HEK293 (cell line): Measurements from ENCODE around the gene CDCA5.

Experiments
- CTCF ChIA-PET: fragments of 350-600 bp; formaldehyde crosslinking; extraction: SDS; loops from one replicate; lab custom pipeline; 2021; ENCODE audit warnings: antibody characterized with exemption; lab: Yijun Ruan, JAX
- POLR2A ChIA-PET: fragments of 300-600 bp; formaldehyde crosslinking; extraction: SDS; loops from one replicate; lab custom pipeline; 2020; ENCODE audit warnings: antibody characterized with exemption, inconsistent platforms; lab: Yijun Ruan, JAX
- H3K27ac ChIP-seq: fragments of 200-500 bp; sonication (Bioruptor generic); 2 replicates; pipeline ENCODE4 v1.5.1; 2014; ENCODE audit warnings: low read depth, low read length, control low read depth, inconsistent platforms; ENCODE audit errors: extremely low read depth
- H3K36me3 ChIP-seq, 2 experiments: fragments of 200-500 bp in 1 of 2; sonication (Bioruptor generic) in 1 of 2; 1 replicate in 1 of 2; 2 replicates in 1 of 2; pipeline ENCODE4 v1.5.1; 2014 to 2017; ENCODE audit warnings: inconsistent platforms in 2 of 2, low read length in 2 of 2; ENCODE audit not compliant: control insufficient read depth in 2 of 2, insufficient read depth in 1 of 2
- H3K4me1 ChIP-seq: fragments of 200-500 bp; sonication (Bioruptor generic); 2 replicates; pipeline ENCODE4 v1.5.1; 2014; ENCODE audit warnings: mild to moderate bottlenecking, low read length, inconsistent platforms; ENCODE audit not compliant: control insufficient read depth, insufficient read depth
- H3K4me3 ChIP-seq: 2 replicates; pipeline ENCODE4 v1.5.1; 2011; ENCODE audit warnings: low read depth, mild to moderate bottlenecking, control low read depth, low read length, moderate library complexity
- H3K9me3 ChIP-seq: fragments of 200-500 bp; sonication (Bioruptor generic); 2 replicates; pipeline ENCODE4 v1.5.1; 2014; ENCODE audit warnings: low read depth, low read length, inconsistent platforms; ENCODE audit not compliant: control insufficient read depth, insufficient read depth
- ATF2 ChIP-seq: fragments of 450-650 bp; formaldehyde crosslinking; IDR thresholded peaks from 2 replicates; pipeline ENCODE4 v1.5.1; 2016; ENCODE audit warnings: missing biosample characterization, missing genetic modification characterization, low read depth
- BCL6B ChIP-seq: fragments of 450-650 bp; formaldehyde crosslinking; IDR thresholded peaks from 2 replicates; pipeline ENCODE4 v1.5.1; 2017; ENCODE audit warnings: missing biosample characterization, missing genetic modification characterization
- FEZF1 ChIP-seq: fragments of 450-650 bp; formaldehyde crosslinking; IDR thresholded peaks from 2 replicates; pipeline ENCODE4 v1.5.1; 2016; ENCODE audit warnings: missing biosample characterization, missing genetic modification characterization
- GLIS1 ChIP-seq: fragments of 450-650 bp; formaldehyde crosslinking; IDR thresholded peaks from 2 replicates; pipeline ENCODE4 v1.5.1; 2016; ENCODE audit warnings: missing biosample characterization, missing genetic modification characterization
- PBX3 ChIP-seq: sonication (generic); formaldehyde crosslinking; IDR thresholded peaks from 2 replicates; pipeline ENCODE4 v1.8.1; 2022; ENCODE audit warnings: mild to moderate bottlenecking, moderate library complexity, missing genetic modification reagents
- WT1 ChIP-seq: fragments of 450-650 bp; formaldehyde crosslinking; IDR thresholded peaks from 2 replicates; pipeline ENCODE4 v1.5.1; 2016; ENCODE audit warnings: missing biosample characterization, missing genetic modification characterization
- ZBTB10 ChIP-seq: fragments of 450-650 bp; formaldehyde crosslinking; IDR thresholded peaks from 2 replicates; pipeline ENCODE4 v1.5.1; 2016; ENCODE audit warnings: missing biosample characterization, missing genetic modification characterization
- ZBTB21 ChIP-seq: fragments of 450-650 bp; formaldehyde crosslinking; IDR thresholded peaks from 2 replicates; pipeline ENCODE4 v1.5.1; 2017; ENCODE audit warnings: missing biosample characterization, missing genetic modification characterization
- ZBTB26 ChIP-seq: fragments of 450-650 bp; formaldehyde crosslinking; optimal IDR thresholded peaks from 2 replicates; pipeline ENCODE3; 2016; ENCODE audit warnings: missing biosample characterization, mild to moderate bottlenecking, missing genetic modification characterization
- ZBTB49 ChIP-seq: fragments of 450-650 bp; formaldehyde crosslinking; IDR thresholded peaks from 2 replicates; pipeline ENCODE4 v1.5.1; 2016; ENCODE audit warnings: missing biosample characterization, missing genetic modification characterization, low read depth
- ZEB2 ChIP-seq: fragments of 450-650 bp; formaldehyde crosslinking; IDR thresholded peaks from 2 replicates; pipeline ENCODE4 v1.5.1; 2016; ENCODE audit warnings: missing biosample characterization, missing genetic modification characterization
- ZIC2 ChIP-seq: fragments of 450-650 bp; formaldehyde crosslinking; IDR thresholded peaks from 2 replicates; pipeline ENCODE4 v1.5.1; 2016; ENCODE audit warnings: missing biosample characterization, missing genetic modification characterization
- ZNF248 ChIP-seq: fragments of 450-650 bp; formaldehyde crosslinking; IDR thresholded peaks from 2 replicates; pipeline ENCODE4 v1.5.1; 2017; ENCODE audit warnings: missing biosample characterization, missing genetic modification characterization
- ZNF280D ChIP-seq: fragments of 450-650 bp; formaldehyde crosslinking; IDR thresholded peaks from 2 replicates; pipeline ENCODE4 v1.5.1; 2016; ENCODE audit warnings: missing biosample characterization, missing genetic modification characterization
- ZNF513 ChIP-seq: fragments of 450-650 bp; IDR thresholded peaks from 2 replicates; pipeline ENCODE4 v1.5.1; 2018; ENCODE audit warnings: missing biosample characterization, missing genetic modification characterization
- ZNF530 ChIP-seq: fragments of 450-650 bp; formaldehyde crosslinking; IDR thresholded peaks from 2 replicates; pipeline ENCODE4 v1.5.1; 2016; ENCODE audit warnings: low read depth, missing biosample characterization, missing genetic modification characterization
- ZNF558 ChIP-seq: fragments of 450-650 bp; formaldehyde crosslinking; IDR thresholded peaks from 2 replicates; pipeline ENCODE4 v1.5.1; 2016; ENCODE audit warnings: missing biosample characterization, missing genetic modification characterization
- ZNF639 ChIP-seq: fragments of 450-650 bp; formaldehyde crosslinking; IDR thresholded peaks from 2 replicates; pipeline ENCODE4 v1.5.1; 2016; ENCODE audit warnings: missing biosample characterization, missing genetic modification characterization
- ZNF777 ChIP-seq: fragments of 450-650 bp; formaldehyde crosslinking; IDR thresholded peaks from 2 replicates; pipeline ENCODE4 v1.5.1; 2017; ENCODE audit warnings: missing biosample characterization, missing genetic modification characterization, borderline replicate concordance

The CDCA5 gene

GRCh38 chr11:65066315-65066714 lies 17.5 kb downstream of the CDCA5 start:
- H3K4me3 ChIP-seq: no peak overlapping the region
- H3K36me3 ChIP-seq: no peaks in the 10 kb centered on the region
- no peaks in the 10 kb centered on the region for H3K9me3 ChIP-seq
- POLR2A ChIA-PET: interaction anchor here (0.5 to 1.8 kb wide), 2 partner anchors 8 to 10 kb away, joined by 5 to 7 read pairs; no protein-coding TSS in a partner anchor
- TF ChIP-seq ZNF530 (tag by site-specific recombination): no peak
- no peak for TF ChIP-seq GLIS1
- TF ChIP-seq ZNF777 (tag by site-specific recombination): no peak
- TF ChIP-seq ZBTB26 (tag by site-specific recombination): no peak
- no peak for TF ChIP-seq ZEB2
- TF ChIP-seq ZBTB49 (tag by site-specific recombination): no peak
- TF ChIP-seq ZNF248 (tag by site-specific recombination): no peak
- TF ChIP-seq ZNF280D (tag by site-specific recombination): no peak
- no peak for TF ChIP-seq PBX3
- TF ChIP-seq ZBTB21 (tag by site-specific recombination): no peak
- no peak for TF ChIP-seq FEZF1
- TF ChIP-seq ATF2 (tag by site-specific recombination): no peak
- no peak for TF ChIP-seq ZBTB10 (tag by site-specific recombination)
- TF ChIP-seq ZNF513 (tag by site-specific recombination): no peak
- no peak for TF ChIP-seq ZIC2 (tag by site-specific recombination)
- TF ChIP-seq ZNF639: no peak
- no peak for TF ChIP-seq ZNF558 (tag by site-specific recombination)
- no peak for TF ChIP-seq BCL6B
- TF ChIP-seq WT1 (tag by site-specific recombination): no peak
- CTCF ChIA-PET: interaction anchor here (0.8 kb wide), 1 partner anchor 11 kb away, joined by 4 read pairs; no protein-coding TSS in a partner anchor
- H3K27ac ChIP-seq: no peak overlapping the region
- no peaks in the 10 kb centered on the region for H3K4me1 ChIP-seq
